ENCODE data around the gene DENND1C. TPM values are rescaled to one million over a fixed set of nuclear protein-coding genes. Genes with fewer than 3 reads are reported as not detected.
"Not testable (repeated sequence)": the region's sequence is repeated elsewhere in the genome, so short reads cannot be mapped to it uniquely, and the experiment has no call there.

Gene DENND1C
- total RNA-seq, 1 donor from 2014 or later: not detected

DNA sequence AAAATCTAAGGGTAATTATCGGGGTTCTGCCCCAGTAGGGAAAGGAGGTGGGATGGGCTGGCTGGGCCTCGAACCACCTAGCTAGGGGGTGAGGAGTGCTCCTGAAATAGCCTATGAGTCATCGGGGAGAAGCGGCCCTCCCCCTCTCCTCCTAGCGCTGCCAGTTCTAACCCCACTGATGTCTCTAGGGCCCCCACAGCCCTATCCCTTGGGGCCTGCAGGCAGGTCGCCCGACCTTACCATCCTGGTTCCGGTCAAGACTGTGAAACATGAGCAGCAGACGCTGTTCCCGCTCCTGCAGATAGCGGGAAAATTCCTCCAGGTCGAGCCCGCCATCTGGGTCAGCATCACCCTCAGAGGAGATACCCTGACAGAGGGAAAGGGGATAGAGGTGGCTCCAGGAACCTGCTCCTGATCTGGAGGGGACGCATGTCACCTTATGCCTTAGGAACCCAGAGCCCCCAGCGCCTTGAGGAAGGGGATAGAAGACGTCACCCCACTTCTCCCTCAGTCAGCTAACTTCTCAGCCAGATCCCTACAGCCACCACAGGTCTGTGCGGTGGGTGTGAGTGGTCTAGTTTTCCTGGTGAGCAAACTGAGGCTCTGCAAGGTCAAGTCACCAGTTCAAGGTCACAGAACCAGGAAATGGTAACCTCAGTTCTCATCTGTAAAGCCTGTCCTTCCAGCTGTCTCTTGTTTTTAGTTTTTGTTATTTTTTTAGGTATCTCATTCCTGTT is 23.5 kb downstream of the DENND1C start:
- no peak for DNase-seq (ENCODE audit: low read depth in 2 of 2)

DNA sequence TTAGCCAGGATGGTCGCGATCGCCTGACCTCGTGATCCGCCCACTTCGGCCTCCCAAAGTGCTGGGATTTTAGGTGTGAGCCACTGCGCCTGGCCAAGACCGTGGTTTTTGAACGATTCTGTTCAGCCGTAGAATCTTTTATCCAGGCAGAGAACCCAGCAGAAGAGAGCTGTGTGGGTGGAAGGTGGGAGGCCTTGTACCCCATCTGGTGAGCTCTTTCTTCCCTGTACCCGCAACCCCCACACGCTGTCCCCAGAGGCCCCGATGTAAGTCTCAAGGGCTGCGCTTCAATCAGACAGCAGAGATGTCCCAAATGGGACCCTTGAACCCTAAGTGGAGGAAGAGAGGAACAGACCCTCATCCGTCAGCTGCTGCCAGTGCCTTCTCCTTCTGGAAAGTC is 25.7 kb downstream of the DENND1C start:
- no peak for DNase-seq (ENCODE audit: low read depth in 2 of 2)

GRCh38 chr19:6453951-6454565 is 27.5 kb downstream of the DENND1C start:
- no peak for DNase-seq (ENCODE audit: low read depth in 2 of 2)

GRCh38 chr19:6452899-6453298 is 28.7 kb downstream of the DENND1C start:
- DNase-seq (ENCODE audit: low read depth in 2 of 2): no peak

GRCh38 chr19:6452223-6452614 is 29.4 kb downstream of the DENND1C start:
- no peak for DNase-seq (ENCODE audit: low read depth in 2 of 2)

DNA sequence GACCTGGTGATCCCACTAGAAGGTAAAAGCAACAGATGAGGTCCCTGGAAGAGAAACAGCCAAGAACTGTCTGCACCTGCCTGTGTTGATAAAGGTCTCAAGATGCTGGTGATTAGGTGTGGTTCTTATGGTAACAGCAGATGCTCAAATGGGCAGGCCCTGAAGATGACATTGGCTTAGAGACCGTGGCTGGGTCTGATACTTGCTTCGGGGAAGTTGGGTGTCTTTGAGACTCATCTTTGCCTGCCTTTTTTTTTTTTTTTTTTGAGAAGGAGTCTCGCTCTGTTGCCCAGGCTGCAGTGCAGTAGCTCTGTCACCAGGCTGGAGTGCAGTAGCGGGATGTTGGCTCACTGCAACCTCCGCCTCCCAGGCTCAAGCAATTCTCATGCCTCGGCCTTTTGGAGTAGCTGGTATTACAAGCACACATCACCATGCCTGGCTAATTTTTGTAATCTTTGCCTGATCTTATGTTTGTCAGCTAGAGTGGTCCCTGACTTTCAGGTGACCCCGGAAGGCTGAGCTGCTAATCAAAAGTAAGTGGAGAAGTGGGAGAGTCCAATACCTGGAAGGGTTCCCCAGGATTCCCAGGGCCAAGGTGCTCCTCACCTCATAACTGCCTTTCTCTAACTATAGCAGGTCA is 29.9 kb downstream of the DENND1C start:
- no peak for DNase-seq (ENCODE audit: low read depth in 2 of 2)

- DNase-seq (ENCODE audit: low read depth in 2 of 2): no peak
Measured at GRCh38 chr19:6450166-6450565, 31.4 kb downstream of the DENND1C start.

GRCh38 chr19:6448045-6448444 is 33.5 kb downstream of the DENND1C start:
- no peak for DNase-seq (ENCODE audit: low read depth in 2 of 2)

- no peak for DNase-seq (ENCODE audit: low read depth in 2 of 2)
Measured at GRCh38 chr19:6446452-6446851, 35.1 kb downstream of the DENND1C start.

- DNase-seq (ENCODE audit: low read depth in 2 of 2): no peak
Measured at GRCh38 chr19:6443986-6444385, 37.6 kb downstream of the DENND1C start.

DNA sequence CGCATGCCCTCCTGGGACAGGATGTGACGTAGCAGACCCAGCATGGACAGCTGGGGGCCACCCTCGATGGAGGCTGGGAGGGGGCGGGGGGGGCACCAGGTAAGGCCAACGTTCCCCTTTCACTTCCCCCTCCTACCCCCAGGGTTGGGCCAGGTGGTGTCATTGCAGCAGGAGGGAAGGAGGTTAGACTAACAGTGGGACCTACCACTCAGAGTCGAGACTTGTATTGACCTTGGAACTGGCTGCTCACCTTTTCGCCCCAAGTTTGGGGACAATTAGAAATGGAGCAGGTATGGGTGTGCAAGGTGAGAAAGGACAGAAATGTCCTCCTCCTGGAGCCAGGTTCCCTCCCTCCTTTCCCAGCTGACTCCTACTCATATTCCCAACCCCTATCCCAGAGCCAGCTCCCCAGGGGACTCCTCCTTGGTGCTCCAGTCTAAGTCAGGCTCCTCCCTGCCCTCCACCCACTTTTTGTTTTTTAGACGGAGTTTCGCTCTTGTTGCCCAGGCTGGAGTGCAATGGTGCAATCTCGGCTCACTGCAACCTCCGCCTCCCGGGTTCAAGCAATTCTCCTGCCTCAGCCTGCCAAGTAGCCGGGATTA is 39.4 kb downstream of the DENND1C start:
- no peak for DNase-seq (ENCODE audit: low read depth in 2 of 2)

DNA sequence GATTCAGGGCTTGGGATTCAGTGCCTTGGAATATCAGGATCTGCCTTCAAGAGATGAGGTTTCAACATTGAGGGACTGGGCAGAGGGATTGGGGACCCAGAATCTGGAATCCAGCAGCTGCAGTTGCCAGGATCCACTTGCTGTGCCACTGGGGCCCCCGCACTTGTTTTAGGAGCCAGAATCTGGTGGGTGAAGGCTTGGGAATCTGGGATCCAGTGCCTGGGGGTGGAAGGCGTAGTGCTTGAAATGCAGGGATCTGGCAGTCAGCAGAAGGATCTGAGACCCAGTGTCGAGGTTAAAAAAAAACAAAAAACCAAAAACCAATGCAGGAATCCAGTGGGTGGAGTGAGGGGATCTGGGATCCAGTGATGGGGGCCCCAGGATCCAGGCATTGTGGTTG is 40.7 kb downstream of the DENND1C start:
- DNase-seq (ENCODE audit: low read depth in 2 of 2): no peak

GRCh38 chr19:6439743-6440142 is 41.8 kb downstream of the DENND1C start:
- no peak for DNase-seq (ENCODE audit: low read depth in 2 of 2)

GRCh38 chr19:6433663-6434062 is 47.9 kb downstream of the DENND1C start, which contains the start of gene SLC25A41:
SLC25A41 (minus strand) TSS chr19:6433763; CDS start chr19:6433693, 70 bp downstream.
- no peak for DNase-seq (ENCODE audit: low read depth in 2 of 2)

GRCh38 chr19:6433165-6433564 is 48.4 kb downstream of the DENND1C start:
- no peak for DNase-seq (ENCODE audit: low read depth in 2 of 2)

DNA sequence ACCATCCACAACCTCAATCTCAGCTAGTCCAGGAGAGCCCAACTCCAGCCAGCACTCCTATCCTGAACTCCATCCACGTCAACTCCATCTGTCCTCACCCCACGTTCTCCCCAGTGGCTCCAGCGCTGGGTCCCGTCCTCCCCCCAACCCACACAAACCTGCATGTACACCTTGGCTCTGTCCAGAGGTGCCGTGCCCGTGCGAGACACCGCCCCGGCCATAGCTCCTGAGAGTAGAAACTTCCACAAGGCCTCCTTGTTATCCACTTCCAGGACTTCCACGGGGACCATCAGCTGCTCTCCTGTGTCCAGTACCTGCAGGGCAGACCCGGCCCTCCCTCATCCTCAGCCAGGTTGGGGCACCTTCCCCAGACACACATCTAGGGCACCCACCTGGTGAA is 49.7 kb downstream of the DENND1C start:
- DNase-seq (ENCODE audit: low read depth in 2 of 2): no peak

DNA sequence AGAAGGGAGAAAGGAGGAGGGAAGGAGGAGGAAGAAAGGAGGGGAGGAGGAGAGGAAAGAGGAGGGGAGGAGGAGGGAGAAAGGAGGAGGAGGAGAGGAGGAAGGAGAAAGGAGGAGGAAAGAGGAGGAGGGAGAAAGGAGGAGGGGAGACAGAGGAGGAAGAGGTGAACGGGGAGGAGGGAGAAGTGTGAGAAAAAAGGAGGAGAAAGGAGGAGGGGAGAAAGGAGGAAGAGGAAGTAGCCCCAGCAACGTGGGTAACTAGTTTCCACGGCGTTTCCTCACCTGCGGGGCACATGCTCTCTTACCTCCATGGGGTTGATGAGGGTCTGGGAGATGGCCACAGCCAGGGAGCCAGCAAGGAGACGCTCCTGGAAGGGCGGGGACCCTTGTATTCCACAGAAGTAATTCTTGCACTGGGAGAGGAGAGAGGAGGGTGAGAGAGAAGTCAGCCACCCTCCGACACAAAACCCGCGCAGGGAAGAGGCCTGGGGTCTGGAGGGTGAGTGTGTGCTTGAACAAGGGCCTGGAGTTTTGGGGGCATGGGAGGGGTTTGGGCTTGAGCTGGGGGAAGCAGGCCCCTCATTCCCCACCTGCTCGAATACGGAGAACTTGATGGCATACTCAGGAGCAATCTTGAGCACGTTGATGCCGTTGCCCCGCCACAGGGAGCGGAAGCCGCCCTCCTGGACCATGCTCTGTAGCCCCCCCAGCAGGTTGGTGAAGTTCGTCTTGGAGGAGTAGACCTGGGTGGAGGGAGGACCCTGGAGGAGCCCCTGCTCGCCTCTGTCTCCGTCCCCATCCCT is 52.0 kb downstream of the DENND1C start:
- DNase-seq (ENCODE audit: low read depth in 2 of 2): no peak

DNA sequence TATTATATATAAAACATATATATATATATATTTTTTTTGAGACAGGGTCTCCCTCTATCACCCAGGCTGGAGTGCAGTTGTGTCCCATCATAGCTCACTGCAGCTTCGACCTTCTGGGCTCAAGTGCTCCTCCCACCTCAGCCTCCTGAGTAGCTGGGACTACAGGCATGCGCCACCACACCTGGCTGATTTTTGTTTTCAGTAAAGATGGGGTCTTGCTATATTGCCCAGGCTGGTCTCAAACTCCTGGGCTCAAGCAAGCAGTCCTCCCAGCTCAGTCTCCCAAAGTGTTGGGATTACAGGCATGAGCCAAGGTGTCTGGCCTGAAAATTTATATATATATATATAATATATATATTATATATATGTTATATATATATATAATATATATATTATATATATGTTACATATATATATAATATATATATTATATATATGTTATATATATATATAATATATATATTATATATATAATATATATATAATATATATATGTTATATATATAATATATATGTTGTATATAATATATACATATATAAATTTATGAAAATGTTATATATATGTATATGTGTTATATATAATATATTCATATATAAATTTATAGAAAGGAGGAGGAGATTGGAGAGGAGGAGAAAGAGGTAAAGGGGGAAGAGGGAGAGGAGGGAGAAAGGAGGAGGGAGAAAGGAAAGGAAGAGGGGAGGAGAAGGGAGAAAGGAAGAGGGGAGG is 52.7 kb downstream of the DENND1C start:
- not testable (repeated sequence) for DNase-seq (ENCODE audit: low read depth in 2 of 2)

DNA sequence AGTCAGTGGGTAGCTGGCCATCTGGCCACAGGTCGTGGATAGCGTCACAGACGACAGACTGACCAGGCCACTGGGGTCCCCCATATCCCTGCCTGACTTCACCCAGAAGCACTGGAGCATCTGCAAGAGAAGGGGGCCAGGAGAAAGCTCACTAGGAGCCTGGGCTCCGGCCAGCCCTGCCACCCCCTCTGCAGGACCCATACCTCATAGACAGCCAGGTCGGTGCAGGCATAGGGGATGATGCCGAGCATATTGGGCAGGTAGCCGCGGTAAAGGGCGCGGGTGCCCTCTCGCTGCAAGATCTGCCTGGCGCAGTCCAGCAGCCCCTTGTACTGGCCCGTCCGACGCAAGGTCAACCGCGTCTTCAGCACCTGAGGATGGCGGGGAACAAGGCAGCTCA is 54.5 kb downstream of the DENND1C start:
- DNase-seq (ENCODE audit: low read depth in 2 of 2): no peak

GRCh38 chr19:6425732-6426620 is 55.6 kb downstream of the DENND1C start:
- DNase-seq (ENCODE audit: low read depth in 2 of 2): no peak
